NCI-H82 treated with DMSO at 0.1 percent for 48 hours (cell line): ENCODE data around the gene TMPRSS11D.
A peak's percentile ranks its signal among the peaks of the same experiment; 100 is the strongest.

Experiments
- DNase-seq: peaks from one replicate; lab custom pipeline; 2025; ENCODE audit not compliant: unreplicated experiment; lab: John Stamatoyannopoulos, UW

The TMPRSS11D gene

DNA sequence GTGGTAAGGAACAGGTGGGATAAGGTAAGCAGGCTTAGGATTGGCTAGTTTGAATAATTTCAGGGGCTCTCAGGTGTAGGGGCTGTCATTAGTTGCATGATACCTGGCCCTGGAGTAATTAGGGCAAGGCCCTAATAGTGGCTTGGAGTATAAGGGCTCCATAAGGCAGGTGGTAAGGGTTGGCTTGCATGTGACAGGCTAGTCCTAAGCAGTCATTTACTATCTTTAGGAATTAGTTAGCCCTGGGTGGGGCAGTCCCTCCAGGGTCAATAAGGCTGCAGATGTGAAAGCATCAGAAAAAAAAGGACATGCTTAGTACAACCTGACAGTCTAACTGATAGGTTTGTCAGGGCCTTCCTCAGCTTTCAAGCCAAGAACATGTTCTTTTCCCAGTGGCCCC lies 7.8 kb upstream of the TMPRSS11D start:
- DNase-seq, result no peak

DNA sequence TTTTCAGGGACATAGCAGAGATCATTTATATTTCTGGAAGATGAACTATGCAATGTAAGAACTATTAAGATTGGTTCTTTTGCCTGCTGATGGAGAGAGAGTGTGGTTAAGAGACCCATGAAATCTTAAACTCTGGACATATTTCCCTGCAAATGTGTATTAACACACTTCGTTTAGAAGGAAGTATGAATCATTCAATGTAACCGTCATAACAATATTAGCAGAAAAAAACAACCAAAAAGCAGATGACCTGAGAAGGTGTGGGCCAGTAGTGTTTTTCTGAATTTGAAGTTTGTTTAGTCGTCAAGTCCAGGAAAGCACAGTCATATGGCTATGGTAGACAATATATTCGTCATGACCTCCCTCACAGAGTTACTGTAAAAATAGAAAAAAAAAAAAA lies 2.5 kb upstream of the TMPRSS11D start:
- no peak for DNase-seq

DNA sequence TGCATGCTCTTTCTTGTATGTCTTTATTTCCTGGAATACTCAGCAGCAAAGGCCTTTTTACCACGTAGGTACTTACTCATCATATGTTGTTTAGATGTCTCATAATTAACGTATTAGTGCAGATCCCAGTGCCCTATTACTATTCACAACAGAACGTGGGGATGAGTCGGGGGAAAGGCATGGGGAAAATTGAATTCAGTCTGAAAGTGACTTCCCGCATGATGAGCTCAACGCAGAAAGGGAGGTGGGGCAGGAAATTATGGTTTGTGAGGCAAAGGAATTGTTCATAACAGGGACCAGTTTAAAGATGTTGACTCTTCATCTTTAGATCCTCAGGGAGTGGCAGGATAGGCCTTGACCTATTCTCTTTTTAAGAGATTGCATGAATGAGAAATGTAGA lies 2.0 kb upstream of the TMPRSS11D start:
- no peak for DNase-seq

DNA sequence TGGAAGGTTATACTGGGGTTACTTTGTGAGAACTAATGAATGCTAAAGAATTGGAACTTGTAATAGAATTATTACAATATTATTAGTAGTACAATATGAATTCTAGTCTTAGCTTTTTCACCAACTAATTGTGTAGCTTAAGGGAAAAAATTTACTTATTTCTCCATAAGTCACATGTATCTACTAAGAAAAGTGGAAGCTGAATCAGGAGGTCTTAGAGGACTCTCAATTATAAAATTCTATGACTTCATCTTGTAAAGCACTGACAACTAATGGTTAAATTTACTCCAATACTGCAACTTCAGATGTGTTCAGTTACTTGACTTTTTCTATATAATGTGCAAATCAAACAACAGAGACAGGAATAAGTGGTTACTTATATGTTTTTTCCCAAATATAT lies 899 bp upstream of the TMPRSS11D start:
- no peak for DNase-seq

DNA sequence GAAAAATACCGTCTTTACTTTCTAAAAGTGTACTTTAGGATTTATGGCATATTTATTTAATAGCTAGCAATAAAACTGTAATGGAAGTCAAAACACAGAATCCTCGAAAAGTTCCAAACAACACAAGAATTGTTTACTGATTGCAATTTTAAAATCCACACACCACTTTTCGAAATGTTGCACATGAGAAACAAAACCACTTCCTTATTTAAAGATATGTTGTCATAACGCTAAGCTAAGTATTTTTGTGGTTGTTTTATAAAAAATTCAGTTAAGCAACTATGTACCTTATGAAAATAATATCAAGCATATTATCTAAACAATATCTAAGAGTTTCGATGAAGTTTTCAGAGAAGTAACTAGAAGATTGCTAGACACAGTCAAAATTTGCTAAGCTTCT lies 344 bp downstream of the TMPRSS11D start:
- no peak for DNase-seq

DNA sequence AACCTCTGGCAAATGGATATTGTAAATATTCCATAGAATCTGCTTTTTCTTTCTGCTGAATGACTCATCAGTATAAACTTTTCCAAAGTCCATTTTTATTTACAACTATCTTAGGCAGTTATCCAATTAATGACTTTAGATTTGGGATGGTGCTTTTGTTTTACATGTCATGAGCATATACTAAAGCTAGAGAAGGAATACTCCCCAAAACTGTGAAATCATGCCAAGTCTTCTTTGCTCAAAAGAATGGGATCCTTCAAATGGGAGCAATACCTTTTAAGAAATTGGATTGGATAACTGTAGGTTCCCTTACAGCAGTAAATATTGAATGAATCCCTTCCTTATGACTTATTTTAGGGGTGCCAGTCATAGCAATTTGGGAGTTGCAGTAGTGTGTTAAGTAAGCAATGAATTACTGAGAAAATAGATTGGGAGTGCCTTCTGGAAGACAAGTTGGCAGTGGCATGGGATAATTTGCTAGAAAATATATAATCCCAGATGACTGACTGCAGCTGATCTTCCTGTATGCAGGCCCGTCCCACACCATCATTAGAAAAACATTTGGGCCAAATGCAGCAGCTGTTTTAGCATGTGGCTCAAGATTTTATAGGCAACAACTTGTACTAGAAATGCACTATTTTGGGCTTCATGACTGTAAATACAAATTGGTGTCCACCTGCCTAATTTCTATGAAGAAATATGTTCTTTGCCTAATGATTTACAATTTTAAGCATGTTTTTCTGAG lies 2.8 kb downstream of the TMPRSS11D start:
- DNase-seq, result no peak

DNA sequence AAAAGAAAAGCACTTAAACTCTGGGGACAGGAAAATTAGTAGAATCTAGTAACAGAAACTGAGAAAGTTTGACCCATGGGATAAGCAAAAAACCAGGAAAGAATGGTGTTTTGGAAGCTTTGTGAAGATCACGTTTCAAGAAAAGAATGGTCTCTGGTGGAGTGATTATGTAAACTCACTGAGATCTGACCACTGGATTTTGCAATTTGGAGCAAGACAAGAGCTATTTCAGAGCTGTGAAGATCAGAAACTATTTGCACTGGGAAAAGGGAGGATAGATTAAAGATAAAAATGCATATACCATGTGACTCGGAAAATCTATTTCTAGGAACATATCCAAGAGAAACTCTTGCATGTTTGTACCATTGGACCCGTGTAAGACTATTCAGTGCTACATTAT lies 4.3 kb downstream of the TMPRSS11D start:
- no peak for DNase-seq

DNA sequence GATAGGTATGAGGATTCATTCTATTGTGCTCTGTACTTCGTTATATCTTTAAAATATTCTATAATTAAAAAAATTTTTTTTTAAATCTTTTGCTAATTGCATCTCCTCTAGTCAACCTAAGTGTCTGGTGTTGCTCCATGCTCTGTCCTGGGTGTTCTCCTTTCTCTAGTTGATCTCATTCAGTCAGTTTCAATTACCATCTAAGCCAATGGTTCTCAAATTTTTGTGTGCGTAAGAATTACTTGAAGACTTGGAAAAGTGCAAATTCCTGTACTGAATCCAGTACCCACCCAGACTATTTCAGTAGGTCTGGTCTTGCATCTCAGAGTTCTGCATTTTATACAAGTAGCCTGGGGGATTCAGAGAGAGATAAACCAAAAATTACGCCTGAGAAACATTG lies 6.7 kb downstream of the TMPRSS11D start:
- no peak for DNase-seq

DNA sequence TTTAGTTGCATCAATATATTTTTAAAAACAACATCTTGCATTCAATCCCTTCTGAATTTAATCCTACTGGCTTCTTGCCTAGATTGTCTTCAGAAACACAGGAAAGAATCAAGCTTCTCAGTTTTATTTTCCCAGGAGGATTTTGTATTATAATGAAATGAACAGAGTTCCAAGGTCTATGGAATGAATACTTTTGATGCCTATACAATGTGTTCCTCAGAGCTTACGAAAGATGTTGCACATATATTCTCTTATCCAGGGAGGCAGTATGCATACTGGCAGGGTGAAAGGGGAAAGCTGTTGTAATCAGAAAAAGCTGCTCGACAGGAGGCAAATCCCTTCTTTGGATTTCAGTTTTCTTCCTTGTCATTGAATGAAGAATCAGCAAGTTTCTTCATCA lies 8.8 kb downstream of the TMPRSS11D start:
- no peak for DNase-seq

DNA sequence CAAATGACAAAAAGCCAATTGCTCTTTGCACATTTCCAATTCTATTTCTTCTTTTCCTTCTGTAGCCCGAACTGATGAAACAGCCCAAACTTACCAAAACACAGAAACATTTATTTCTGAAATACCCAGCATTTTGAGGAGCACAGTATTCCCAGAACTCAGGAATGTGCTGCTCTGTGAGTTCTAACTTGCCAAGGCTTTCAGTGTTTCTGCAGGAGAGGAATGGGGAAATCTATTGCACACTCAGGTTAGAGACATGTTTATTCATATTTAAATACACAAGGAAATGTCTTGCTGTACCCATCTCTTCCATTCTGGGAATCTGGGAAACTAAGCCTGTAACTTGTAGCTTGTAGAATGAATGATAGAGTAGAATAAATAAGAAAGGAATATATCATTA lies 10.7 kb downstream of the TMPRSS11D start:
- no peak for DNase-seq

DNA sequence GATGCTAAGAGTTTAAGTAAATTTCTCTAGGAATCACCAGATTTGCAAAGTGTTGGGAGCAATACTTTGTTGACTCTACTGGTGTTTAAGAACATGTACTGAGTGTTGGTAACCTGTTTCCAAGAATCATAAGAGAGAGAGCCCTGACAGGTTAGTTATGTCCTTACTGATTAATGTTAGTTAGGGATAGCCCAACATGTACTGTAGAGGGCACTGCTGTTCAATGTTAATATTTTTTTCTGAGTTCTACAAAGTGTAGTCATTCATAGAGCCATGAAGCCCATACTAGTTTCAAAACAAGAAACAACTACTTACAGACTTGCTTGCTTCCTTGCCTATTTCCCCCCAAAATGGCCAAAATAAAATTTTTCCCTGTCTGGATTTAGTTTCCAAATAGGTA lies 11.9 kb downstream of the TMPRSS11D start:
- DNase-seq, result no peak

DNA sequence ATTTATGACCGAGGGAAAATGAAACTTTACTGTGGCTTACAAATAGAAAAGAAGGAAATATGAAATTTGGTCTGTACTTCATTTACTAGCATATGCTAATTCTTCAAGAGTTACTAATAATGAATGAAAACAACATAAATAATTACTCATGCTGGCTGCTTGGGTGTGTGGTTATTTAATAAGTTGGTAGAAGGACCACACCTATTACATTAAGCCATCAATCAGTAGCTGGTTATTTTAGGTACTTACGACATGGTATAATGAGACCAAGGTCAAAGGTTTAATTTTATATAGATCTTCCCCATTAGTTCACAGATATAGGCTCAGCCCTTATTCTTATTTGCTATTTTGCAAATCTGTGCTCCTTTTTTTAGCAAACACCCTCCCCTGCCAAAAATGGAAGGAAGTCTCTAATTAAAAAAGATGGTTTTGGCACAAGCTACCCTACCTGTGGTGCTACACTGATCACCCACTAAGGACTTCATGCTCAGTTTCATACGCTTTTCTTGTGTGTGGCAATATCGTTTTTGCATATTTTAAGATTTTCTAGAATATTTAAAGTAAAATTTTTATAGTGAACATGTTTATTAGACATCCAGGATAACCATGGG lies 14.1 kb downstream of the TMPRSS11D start:
- DNase-seq, result no peak

DNA sequence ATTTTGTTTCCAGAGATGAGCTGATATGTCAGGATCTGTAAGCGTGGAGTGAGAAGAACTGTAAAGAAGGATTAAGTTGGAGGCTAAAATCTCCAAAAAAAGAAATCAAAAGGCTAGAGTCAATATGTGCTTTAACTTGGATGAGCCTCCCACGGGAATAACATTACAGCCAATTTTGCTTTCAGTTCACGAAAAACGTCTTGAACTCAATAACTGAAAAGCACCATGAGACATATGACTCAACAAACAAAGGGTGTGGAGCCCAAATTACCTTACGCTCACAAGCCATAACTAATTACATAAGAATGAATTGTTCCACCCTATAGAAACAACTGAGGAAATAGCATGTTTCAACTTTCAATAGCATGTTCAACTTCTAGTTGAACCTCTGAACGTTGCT lies 22.3 kb downstream of the TMPRSS11D start:
- DNase-seq, result no peak

DNA sequence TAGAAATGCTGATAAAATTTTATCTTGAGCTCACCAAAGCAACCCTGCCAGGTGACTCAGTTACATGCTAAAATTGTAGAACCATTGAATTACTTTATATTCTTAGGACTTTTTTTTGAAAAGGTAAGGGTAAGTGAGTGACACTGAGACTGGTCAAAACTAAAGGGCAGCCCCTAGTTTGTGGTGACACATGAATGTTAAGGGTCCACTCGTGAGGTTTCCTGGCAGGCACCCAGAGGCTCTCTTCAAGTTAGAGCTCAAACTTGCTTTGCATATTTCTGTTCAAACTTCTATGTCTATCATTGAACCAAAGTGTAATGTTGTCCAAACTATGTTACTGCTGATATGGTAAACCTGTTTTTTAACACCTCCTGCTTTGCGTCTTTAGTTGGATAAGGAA lies 30.5 kb downstream of the TMPRSS11D start:
- DNase-seq, result no peak

DNA sequence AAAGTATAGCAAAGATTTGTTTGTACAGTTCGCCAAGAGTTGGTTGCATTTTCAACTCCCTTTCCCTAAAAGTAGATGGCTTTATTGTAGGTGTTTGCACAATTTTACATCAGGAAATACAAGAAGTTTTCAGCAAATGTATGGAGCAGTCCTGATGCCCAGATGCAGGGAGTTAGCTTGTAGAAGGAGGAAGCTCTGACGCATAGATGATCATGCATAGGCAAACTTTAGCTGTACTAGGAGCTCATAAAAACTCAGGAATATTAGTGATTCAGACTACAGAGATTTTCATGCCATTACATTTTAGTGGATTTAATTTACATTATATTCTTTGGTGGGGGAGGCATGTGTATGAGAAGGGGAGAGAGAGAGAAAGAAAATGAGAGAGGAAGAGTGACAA lies 62.9 kb downstream of the TMPRSS11D start:
- DNase-seq, result no peak

DNA sequence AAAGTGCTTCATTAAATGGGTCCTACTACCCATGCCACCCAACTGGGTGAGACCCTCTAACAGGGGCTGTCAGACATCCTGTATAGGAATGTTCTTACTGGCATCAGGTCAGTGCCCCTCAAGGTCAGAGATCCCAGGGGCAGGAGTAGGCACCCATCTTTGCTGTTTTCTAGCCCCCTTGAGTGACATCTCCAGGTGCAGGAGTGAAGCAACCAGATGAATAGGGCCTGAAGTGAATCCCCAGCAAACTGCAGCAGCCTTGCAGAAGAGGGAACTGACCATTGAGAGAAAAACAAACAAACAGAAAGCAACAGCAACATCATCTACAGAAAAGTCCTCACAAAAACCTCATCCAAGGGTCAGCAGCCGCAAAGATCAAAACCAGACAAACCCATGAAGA lies 73.8 kb downstream of the TMPRSS11D start:
- DNase-seq, result no peak

DNA sequence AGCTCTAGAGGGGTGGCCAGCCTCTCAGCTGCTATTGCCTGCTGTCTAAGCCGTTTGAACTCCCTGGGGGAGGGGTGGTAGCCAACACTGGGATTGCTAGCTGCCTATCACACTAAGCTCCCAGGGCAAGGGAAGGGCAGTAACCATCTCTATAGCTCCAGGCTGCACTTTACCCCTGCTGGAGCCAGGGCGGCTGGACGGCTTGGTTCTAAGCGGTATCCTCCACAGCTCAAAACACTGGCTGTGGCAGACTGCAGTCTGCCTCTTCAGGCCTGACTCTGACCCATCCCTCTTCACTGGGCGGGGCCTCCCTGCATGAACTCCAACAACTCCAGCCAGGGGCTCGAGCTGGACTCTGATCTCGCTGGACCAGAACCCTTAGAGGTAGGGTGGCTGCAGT lies 74.3 kb downstream of the TMPRSS11D start:
- DNase-seq, result peak; percentile 32

DNA sequence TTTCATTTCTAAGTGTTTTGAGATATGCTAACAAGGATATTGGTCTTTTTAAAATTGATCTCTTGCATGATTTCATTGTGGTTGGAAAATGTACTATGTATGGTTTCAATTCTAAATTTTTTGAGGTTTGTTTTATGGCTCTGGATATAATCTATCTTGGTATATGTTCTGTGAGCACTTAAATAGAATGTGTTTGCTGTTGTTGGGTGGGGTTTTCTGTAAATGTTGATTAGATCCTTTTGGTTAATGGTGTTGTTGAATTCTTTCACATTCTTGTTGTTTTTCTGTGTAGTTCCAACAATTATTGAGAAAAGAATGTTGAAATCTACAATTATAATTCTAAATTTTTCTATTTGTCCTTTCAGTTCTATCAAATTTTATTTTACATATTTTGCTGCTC lies 87.0 kb downstream of the TMPRSS11D start:
- no peak for DNase-seq

DNA sequence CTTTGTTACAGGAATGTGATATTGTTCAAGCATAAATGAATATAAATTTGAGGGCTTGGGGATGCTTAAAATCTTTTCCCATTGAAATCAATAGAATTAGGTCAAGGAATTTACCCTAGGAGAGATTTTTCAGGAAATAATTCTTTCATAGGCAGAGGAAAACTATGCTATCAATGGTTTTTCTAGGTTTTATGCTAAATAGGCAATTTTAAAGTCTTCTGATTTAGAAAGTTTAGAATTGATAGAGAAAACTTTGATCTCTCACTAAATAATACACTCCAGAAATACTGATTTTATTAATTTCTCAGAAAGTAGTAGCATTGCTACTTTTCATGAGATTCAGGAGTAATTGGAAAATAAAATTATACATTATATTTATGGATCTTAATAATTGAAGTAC lies 93.1 kb downstream of the TMPRSS11D start:
- no peak for DNase-seq

DNA sequence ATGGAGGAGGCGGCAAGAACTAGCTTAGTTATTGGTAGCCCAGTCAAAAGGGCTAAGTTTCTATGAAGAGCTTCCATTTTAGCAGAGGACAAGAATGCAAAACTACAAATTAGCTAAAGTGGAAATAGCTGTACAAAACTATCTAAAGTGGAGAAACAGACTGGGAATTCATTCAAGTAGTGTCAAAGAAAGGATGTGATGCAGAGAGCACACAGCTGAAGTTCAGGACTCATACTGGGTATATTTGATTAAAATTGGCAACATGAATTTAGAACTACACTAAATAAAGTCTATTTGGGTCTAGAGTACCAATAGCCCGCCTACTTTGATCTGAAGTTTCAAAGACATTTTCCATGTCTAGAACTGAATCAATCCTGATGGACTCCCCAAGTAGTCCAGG lies 96.5 kb downstream of the TMPRSS11D start:
- DNase-seq, result no peak

DNA sequence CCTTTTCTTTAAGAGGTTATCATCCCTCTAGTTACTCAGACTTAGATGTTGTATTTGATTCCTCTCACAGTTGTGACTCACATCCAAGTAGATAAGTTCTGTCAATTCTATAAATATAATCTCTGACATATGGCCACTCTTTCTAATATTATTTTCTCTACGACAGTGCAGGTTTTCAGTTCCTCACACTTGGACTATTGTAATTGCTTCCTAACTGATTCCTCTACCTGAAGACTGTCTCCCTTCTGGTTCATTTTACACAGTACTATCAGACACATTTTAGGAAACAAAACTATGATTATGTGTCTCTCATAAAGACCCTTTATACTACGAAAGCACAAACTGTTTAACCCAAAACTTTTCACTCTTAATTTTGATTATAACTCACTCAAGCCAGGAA lies 98.3 kb downstream of the TMPRSS11D start:
- DNase-seq, result no peak

DNA sequence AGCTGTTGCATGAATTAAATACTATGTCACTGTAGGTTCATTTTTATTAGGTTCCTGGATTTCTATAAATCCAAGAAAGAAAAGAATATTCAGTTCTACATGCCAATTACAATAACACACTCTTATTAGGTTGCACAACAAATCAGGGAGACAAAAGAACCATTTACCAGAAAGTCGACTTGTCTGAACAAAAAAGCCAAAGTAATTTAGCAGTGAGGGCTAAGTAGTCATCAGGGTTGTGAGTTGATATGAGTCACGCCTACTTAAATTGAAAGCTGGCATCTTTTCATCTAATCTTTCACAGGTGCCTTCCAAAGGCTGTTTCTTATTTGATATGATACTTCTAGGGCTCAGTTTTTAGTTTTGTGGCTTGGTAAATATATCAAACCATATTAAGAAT lies 104.2 kb downstream of the TMPRSS11D start:
- no peak for DNase-seq

DNA sequence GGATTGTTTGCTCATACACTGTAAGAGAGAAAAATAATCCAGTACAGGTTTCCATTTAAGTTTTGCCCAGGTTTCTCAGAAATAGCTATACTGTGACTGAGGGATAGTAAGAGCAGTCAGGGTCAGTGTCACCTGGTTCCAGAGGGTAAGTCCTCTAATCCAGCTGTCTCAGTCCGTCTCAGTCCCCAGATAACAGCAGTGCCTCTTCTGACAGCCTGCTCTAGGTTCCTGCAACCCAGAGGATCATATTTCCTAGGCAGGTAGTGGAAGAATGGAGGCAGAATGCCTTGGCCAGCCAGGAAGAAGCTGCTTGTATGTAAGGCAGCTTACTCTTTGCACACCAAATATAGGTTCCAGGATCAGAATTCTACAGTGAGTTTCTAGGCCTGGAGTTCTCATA lies 107.1 kb downstream of the TMPRSS11D start:
- DNase-seq, result peak; percentile 59
